HG02938 (cell line): Measurements from ENCODE around the gene RGP1.
A peak's percentile ranks its signal among the peaks of the same experiment; 100 is the strongest.

Source experiments
- ATAC-seq: cut with Tn5 transposase; IDR thresholded peaks from one replicate; pipeline ENCODE4 v1.9.1; 2021; ENCODE audit warnings: mild to moderate bottlenecking, moderate library complexity; ENCODE audit not compliant: unreplicated experiment

Gene RGP1

GRCh38 chr9:35718721-35719511 is 30.2 kb upstream of the RGP1 start:
- ATAC-seq: no peak

GRCh38 chr9:35719546-35719945 is 29.5 kb upstream of the RGP1 start:
- ATAC-seq: no peak

GRCh38 chr9:35723426-35723825 is 25.7 kb upstream of the RGP1 start:
- no peak for ATAC-seq

DNA sequence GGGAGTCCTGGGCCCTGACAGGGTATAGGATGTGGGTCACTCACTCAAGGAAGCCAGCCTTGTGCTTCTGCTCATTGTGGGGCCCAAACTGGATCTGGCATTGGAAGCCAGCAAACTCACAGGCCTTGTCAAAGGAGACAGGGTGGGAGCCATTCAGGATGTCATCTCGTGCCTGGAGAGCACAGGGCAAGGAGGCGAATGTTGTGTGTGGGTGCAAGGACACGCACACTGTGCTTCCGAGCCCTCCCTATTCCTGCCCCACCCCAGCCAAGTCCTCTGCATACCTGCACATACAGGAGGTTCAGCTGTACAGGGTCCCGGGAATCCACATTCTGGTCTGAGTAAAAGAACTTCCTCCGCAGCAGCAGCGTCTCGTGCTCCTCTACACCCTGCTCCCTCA is 25.2 kb upstream of the RGP1 start:
- no peak for ATAC-seq

DNA sequence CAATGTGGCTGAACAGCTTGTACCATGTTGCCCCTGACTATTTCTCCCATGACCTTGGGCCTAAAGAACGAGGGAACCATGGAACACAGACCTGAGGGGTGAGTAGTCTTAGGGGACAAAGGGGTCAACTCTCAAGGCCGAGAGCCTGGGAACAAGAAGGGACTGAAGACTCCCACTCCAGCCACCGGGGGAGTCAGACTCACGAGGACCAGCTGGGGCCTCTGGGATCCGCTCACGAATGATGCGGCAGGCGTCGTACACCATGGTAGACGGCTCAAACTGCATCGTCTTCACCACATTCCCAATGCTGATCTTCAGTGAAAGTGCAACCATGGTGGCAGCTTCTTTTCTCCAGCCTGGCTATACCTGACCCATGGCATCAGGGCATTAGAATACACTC is 23.7 kb upstream of the RGP1 start:
- ATAC-seq: no peak

- ATAC-seq: no peak
Observed at GRCh38 chr9:35726931-35727330, 22.2 kb upstream of the RGP1 start.

GRCh38 chr9:35727676-35728040 is 21.4 kb upstream of the RGP1 start:
- no peak for ATAC-seq

- no peak for ATAC-seq
Observed at GRCh38 chr9:35728041-35728971, 20.8 kb upstream of the RGP1 start.

DNA sequence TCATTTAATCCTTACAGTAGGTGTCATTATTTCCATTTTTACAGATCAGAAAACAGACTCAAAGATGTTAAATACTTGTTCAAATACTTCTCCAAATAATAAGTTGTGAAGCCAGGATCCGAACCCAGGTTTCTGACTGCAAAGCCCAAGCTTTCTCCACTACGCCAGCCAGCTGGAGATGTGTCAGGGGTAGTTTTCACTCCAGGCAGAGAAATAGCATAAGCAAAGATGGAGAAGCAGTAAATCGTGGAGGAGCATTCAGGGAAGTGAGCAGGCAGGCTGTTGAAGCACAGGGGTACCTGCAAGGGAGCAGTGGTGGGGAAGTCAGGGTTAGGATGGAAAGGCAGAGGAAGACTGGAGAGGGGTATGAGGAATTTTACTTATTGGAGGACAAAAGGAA is 20.0 kb upstream of the RGP1 start:
- ATAC-seq: no peak

GRCh38 chr9:35729700-35730485 is 19.2 kb upstream of the RGP1 start:
- ATAC-seq: no peak

DNA sequence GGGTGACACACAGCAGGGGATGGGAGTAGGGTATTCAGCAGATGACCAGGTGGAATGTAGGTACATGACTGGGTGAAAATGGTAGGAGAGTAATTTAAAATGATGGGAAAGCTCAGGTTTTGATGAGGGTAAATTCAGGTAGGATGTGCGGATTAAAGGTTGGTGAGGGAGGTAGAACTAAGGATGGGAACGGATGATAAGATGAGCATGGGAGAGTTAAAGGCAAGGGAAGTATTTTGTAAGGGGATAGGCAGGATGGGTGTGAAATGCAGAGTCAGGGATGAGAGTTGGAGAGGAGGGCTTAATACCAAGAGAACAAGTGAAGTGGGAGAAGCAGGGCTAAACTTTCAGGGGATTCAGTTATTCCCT is 18.6 kb upstream of the RGP1 start:
- ATAC-seq: no peak

DNA sequence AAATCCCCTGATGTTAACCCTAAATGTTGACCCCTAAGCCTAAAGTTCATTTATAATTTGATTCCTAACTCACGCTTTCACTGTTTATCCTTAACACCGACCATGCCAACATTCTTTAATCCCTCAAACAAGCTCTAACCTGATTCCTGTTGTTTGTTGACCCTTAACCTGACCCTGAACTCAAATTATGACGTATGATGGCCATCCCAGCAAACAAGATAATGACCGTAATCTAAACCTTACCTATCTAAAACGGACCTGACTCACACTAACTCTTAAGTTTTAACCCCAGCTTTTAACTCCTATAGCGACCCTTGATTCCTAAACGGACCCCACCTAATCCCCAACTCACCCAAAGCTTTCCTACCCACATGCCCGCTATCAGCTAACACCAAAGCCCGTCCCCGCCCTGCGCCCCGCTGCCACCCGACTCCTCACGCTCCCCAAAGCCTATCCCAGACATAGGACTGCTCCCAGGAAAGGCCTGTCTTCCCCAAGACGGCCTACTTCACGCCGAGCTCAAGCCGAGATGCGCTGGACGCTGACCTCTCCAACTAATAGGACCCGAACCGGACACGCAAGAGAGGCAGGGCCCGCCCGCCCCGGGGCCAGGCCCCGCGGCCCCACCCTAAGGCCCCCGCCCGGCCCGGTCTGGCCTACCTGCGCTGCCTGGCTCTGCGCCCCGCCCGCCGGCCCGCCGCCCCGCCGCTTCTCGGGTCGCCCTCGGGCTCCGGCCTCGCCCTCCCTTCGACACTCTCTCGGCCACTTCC is 17.5 kb upstream of the RGP1 start:
- no peak for ATAC-seq

- ATAC-seq: peak; percentile 74
Observed at GRCh38 chr9:35732185-35732799, 16.8 kb upstream of the RGP1 start, which contains the start of the genes CREB3 and TLN1. CREB3 (plus strand) TSS chr9:35732666; CDS start chr9:35732773, 107 bp downstream. TLN1 (minus strand) TSS chr9:35732195; CDS start chr9:35725694, 6,501 bp downstream.

DNA sequence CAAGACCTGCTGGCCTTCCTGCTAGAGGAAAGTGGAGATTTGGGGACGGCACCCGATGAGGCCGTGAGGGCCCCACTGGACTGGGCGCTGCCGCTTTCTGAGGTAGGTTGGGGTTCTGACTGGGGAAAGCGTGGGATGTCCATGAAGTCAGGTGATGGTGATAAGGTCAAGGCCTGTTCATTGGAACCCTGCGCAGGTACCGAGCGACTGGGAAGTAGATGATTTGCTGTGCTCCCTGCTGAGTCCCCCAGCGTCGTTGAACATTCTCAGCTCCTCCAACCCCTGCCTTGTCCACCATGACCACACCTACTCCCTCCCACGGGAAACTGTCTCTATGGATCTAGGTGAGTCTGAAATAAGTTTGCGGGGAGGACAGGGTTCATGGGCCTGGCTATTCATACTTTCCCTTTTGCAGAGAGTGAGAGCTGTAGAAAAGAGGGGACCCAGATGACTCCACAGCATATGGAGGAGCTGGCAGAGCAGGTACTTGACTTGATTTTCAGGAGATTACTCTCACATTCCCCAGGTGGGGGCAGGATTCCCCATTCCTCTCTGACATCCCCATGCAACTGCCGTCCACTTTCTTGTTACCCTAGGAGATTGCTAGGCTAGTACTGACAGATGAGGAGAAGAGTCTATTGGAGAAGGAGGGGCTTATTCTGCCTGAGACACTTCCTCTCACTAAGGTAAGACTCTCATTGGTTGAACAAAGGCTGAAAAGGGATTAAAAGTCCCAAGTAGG is 16.1 kb upstream of the RGP1 start:
- no peak for ATAC-seq

DNA sequence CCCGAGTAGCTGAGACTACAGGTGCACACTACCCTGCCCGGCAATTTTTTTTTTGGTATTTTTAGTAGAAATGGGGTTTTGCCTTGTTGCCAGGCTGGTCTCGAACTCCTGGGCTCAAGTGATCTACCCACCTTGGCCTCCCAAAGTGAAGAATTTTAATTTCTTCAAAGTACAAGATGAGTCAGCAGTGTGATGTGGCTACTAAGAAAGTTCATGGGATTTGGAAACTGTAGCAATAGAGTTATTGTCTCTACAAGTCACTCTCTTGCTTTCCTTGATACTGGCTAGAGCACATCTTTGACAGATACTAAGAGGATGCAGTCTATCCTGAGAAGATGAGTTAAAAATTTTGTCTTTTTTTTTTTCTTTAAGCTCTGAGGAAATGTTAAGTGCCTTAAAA is 15.0 kb upstream of the RGP1 start:
- no peak for ATAC-seq

DNA sequence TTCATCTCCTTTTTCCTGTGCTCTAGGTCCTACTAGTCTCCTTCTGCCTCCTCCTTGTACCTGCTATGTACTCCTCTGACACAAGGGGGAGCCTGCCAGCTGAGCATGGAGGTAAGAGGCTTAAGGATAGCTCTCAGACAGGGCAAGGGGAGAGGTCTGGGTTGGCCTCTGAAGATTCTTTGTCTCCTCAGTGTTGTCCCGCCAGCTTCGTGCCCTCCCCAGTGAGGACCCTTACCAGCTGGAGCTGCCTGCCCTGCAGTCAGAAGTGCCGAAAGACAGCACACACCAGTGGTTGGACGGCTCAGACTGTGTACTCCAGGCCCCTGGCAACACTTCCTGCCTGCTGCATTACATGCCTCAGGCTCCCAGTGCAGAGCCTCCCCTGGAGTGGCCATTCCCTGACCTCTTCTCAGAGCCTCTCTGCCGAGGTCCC is 12.9 kb upstream of the RGP1 start:
- no peak for ATAC-seq

DNA sequence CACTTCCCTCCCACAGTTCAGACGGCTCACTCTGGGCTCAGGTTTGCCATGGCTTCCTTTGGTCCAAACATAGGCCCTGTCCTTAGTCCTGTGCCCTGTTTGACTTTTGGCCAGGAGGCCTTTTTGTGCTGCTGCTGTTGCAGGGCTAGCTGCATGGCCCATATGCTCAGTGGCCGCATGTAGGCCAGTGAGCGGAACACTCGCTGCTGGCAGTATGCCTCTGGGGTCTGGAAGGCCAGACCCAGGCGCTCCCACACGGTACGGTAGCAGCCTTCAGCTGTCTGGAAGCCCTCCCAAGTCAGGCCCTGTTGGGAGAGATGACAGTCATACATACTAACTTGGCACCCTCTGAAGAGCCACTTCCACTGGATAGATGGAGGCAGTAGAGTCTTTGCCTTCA is 11.9 kb upstream of the RGP1 start:
- ATAC-seq: no peak

GRCh38 chr9:35738186-35738585 is 10.9 kb upstream of the RGP1 start:
- no peak for ATAC-seq

GRCh38 chr9:35738924-35739323 is 10.2 kb upstream of the RGP1 start:
- ATAC-seq: no peak
